ENCODE measurements around the gene TUBG1.

DNA sequence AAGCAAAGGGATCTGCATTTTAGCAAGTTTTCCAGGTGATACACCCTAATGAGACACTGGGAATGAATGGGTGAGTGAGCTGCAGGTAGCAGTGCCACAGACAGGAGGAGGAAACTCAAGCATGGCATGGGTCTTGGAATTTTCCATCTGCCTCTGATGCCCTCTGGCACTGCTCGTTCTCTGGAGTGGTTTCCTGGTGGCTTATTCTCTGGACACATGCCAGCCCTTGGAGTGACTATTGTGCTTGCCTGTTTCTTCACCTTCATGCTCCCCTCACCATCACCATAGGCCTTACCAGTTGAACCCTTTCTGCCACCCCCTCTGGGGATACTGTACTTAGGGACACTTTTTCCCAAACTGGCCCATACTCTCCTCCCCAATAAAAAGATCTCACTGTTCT lies 45.9 kb upstream of the TUBG1 start:
- TF ChIP-seq, protein P1, sequence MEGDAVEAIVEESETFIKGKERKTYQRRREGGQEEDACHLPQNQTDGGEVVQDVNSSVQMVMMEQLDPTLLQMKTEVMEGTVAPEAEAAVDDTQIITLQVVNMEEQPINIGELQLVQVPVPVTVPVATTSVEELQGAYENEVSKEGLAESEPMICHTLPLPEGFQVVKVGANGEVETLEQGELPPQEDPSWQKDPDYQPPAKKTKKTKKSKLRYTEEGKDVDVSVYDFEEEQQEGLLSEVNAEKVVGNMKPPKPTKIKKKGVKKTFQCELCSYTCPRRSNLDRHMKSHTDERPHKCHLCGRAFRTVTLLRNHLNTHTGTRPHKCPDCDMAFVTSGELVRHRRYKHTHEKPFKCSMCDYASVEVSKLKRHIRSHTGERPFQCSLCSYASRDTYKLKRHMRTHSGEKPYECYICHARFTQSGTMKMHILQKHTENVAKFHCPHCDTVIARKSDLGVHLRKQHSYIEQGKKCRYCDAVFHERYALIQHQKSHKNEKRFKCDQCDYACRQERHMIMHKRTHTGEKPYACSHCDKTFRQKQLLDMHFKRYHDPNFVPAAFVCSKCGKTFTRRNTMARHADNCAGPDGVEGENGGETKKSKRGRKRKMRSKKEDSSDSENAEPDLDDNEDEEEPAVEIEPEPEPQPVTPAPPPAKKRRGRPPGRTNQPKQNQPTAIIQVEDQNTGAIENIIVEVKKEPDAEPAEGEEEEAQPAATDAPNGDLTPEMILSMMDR (IDR thresholded peaks at IDR 0.05), result no peak
- no peak for TF ChIP-seq POLR2A (IDR thresholded peaks at IDR 0.05)
